GM12801 (cell line): ENCODE measurements around the gene ITPRIP.

Experiments
- TF ChIP-seq, protein P1 (sequence below): IDR thresholded peaks from one replicate; pipeline ENCODE4 v1.5.1; 2011; ENCODE audit warnings: control low read depth; ENCODE audit not compliant: insufficient read length; ENCODE audit errors: extremely low read depth

Gene ITPRIP

DNA sequence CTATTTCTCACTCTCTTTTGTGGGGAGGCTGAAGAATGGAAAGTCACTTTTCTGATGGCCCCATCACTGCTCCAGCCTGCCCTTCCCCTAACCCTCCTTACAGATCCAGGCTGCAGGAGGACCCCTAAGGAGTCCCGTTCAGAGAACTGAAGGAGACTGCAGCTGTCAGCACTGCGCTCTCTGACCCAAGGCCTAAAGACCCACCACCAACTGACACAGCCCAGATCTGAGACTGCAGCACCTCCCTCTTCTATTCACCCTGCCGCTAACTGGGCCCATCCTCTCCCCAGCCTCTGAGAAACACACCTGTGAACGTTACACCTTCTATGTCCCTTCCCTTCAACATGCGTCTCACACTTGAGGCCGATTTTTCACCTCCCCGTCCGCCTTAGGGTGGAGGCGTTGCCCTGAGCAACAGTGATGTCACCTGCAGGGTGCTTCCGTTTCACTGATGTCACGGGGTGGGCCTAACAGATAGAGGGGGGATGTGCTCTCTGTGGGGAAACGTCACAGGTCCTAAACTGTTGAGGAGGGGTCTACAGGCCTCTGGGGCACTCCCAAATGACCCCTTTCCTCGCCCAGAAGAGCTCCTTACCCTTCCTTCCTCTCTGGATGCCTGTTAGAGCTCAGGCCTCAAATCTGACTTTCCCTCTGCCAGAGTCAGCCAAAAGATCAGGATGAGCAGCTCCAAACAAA is 5.1 kb downstream of the ITPRIP start:
- TF ChIP-seq, protein P1, sequence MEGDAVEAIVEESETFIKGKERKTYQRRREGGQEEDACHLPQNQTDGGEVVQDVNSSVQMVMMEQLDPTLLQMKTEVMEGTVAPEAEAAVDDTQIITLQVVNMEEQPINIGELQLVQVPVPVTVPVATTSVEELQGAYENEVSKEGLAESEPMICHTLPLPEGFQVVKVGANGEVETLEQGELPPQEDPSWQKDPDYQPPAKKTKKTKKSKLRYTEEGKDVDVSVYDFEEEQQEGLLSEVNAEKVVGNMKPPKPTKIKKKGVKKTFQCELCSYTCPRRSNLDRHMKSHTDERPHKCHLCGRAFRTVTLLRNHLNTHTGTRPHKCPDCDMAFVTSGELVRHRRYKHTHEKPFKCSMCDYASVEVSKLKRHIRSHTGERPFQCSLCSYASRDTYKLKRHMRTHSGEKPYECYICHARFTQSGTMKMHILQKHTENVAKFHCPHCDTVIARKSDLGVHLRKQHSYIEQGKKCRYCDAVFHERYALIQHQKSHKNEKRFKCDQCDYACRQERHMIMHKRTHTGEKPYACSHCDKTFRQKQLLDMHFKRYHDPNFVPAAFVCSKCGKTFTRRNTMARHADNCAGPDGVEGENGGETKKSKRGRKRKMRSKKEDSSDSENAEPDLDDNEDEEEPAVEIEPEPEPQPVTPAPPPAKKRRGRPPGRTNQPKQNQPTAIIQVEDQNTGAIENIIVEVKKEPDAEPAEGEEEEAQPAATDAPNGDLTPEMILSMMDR = no peak

DNA sequence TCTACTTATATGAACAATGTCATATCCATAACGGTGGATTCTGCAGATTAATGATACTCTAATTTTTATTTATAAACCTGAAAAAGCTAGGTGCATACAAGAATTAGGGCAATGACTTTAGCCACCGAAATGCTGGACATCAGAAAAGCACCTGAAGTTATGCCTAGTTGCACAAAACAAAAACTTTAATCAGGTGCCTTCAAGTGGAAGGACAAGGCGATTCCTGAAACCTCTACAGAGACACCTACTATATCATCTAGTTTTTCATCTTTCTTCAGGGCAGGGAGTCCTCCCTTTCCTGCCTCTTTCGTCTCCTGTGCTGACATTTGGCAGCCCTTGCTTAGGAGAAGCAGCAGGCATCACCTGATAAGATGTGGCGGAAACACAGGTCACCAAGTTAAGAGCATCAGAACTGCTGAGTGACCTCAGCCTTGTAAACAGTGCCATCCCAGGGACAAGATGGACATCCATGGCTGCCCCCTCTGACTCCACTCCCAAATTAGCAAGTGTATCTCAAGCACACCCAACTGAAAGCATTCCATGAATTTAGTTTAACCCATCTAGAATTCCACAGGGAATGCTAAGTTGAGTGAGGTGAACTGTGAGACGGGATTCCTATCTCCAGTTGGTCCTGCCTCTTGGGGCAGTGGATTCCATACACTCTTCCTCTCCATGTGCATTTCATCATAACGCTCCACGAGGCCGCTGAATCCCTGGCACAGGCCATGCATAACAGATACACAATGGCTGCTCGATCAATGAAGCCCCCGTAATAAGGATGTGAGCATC is 5.8 kb downstream of the ITPRIP start:
- TF ChIP-seq, protein P1 = no peak

DNA sequence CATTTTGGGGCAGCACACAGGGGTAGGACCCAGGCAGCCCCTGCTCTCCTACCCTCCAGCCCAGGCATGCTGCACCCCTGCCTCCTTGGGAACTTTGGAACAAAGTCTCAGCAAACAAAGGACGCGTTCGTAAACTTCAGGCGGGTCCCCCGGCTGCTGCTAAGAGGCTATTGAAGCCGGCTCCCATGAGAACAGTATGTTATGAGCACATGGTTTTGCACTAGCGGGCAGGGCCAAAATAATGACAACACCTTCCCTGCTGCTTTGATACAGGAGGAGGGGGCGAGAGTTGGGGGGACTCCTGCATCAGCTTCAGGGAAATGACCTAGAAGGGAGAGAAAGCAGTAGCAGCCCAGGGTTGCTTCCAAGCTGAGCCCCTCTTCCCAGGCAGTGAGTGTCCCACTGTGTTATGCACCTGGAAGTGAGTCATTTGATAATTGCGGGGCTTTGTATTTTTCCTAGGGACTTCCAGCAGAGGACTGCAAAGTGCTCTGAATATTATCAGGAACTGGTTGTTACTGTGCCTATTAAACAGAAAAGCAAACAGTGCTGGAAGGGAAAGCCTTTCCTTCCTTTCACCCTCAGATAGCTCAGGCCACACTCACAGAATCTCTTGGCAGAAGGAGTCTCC is 6.9 kb downstream of the ITPRIP start:
- TF ChIP-seq, protein P1 = no peak

DNA sequence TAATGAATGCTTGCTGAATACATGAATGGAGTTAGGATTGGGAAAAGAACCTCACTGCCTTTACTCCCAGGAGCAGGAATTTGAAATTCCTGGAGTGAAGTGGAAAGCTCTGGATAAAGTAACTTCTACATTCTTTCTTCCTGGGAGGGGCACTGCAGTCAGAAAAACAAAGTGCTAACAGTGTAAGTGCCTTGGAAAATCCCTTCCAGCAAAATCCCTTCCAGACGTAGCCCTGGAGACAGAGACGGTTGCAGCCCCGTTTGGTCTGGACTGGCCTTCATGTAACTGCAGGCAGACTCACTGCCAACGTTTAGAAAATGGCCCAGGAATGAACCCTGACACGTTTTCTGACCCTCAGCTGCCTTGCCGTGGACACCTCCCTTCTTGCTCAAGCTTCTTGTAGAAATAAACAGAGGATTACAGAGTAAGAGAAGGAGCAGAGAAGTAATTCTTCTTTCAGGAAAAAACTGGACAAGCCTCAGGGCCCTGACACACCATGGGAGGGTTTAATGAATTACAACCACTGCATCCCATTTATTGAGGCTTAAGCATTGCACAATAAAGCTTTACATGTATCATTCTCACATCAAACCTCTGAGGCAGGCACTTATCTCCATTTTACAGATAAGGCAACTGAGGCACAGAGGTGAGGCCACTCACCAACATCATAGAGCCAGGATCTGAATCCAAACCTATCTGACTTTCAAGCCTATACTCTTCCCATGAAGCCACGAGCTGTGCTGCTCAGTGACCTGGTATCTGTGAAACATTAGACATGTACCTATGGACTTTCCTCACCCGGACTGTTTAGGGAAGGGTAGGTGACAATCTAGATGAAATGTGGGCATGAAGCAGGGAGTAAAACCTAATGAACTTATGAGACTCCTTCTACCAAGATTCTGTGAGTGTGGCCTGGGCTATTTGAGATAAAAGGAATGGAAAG is 7.8 kb downstream of the ITPRIP start:
- TF ChIP-seq, protein P1 = no peak

DNA sequence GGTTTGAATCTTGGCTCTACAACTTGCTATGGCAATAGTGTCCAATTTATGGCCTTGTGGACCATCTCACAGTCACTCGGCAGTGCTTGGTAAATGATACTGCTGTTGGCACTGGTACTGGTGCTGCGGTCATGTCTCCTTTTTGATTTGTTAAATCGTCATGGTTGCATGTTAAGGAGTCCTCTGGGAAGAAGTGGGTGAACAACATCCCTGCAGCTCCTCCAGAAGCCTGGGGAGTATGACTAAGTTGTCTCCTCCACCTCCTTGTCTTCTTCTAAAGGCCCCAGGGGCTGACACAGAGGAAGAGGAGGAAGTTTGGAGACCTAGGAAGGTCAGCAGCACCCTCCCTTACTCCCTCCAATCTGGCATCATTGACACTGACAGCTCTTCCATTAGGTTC is 8.5 kb downstream of the ITPRIP start:
- TF ChIP-seq, protein P1 = no peak

DNA sequence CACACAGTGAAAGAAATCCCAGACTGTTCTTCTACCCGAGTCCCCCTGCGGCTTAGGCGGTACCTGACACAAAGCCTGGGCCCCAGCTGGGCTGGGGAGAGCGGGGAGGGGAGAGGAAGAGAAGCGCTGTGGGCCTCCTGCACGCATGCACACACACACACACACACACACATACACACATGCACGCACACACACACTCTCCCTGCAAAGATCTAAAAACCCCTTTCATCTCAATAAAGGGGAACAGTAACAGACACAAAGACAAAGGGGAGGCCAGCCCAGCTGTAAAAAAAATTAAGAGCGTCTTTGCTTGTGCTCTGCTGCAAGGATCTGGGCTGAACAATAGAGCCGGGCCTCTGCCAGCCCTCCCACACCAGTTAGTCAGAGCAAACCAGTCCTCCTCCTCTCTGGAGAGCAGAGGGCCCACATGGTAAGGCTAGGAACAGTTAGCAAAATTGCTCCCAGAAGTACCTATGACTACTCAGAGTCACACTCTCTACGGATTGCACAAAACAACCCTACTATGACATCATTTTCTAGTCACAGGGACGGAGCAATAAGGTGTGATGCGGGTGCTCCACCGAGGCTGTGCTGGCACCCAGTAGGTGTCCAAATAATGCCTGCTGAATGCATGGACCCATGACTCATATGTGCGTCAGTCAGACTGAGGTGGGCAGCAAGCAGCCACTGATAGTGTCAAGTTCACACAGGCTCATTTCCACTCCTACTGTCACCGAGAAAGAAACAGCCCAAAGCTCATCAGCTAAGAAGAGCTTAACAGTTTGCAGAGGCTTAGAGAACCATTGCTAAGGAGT is 9.2 kb downstream of the ITPRIP start:
- TF ChIP-seq, protein P1 = no peak
